ENCODE data around the gene MYBPC2.

DNA sequence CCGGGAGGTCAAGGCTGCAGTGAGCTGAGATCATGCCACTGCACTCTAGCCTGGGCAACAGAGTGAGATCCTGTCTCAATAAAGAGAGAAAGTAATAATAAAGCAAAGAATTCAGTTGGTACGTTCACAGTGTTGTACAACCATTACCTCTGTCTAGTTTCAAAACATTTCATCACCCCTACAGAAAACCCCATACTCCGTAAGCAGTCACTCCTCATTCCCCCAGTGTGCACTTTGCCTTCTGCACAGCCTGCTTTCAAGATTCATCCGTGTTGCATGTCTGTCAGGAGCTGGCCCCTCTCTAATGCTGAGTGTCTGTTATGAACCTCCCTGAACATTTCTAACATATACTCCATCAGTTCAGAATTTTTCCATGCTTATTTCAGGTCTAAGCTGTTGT is 39.1 kb upstream of the MYBPC2 start:
- no peak for TF ChIP-seq POLR2A (IDR thresholded peaks at IDR 0.05)
- TF ChIP-seq, protein P1, sequence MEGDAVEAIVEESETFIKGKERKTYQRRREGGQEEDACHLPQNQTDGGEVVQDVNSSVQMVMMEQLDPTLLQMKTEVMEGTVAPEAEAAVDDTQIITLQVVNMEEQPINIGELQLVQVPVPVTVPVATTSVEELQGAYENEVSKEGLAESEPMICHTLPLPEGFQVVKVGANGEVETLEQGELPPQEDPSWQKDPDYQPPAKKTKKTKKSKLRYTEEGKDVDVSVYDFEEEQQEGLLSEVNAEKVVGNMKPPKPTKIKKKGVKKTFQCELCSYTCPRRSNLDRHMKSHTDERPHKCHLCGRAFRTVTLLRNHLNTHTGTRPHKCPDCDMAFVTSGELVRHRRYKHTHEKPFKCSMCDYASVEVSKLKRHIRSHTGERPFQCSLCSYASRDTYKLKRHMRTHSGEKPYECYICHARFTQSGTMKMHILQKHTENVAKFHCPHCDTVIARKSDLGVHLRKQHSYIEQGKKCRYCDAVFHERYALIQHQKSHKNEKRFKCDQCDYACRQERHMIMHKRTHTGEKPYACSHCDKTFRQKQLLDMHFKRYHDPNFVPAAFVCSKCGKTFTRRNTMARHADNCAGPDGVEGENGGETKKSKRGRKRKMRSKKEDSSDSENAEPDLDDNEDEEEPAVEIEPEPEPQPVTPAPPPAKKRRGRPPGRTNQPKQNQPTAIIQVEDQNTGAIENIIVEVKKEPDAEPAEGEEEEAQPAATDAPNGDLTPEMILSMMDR (IDR thresholded peaks at IDR 0.05 in 8 of 11, conservative IDR thresholded peaks at IDR 0.05 in 3 of 11) = no peak

All from spleen (tissue), 7 donors.